ENCODE data around the gene KCNQ1OT1.

KCNQ1OT1 gene

DNA sequence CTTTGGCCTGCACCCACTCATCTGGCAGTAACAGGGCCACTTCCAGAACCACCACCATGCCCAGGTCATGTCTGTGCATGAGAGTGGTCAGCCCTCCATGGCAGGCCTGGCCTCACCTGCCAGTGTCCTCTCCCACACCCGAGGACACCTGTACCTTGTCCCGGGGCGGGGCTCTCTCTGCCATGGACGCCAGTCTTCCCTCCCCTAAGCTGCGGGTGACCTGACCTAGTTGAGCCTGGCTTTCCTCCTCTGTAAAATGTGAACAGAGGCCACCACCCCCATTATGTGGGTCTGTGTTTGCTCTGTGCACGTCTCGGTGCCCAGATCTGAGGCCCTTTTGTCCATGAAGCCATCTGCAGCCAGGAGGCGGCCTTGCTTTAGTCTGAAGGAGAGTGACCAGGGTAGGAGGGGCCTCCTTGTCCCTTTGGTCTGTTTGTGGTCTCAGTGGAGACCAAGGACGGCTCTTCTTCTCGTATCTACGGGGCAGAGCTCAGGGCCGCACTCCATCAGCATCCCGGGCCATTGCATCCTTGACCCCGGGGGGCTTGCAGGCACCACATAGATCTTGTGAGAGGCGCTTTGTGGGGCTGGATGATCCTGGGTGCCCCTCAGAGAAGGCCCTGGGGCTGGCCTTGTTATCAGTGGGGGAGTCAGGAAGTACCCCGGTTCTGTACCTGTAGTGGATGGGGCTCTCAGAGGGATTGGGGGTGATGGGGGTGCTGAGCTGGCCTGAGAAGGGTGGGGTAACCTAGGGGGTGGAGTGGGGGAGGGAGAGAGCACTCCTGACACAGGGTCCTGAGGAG, 133.4 kb downstream of the KCNQ1OT1 start:
- DNase-seq: no peak

DNA sequence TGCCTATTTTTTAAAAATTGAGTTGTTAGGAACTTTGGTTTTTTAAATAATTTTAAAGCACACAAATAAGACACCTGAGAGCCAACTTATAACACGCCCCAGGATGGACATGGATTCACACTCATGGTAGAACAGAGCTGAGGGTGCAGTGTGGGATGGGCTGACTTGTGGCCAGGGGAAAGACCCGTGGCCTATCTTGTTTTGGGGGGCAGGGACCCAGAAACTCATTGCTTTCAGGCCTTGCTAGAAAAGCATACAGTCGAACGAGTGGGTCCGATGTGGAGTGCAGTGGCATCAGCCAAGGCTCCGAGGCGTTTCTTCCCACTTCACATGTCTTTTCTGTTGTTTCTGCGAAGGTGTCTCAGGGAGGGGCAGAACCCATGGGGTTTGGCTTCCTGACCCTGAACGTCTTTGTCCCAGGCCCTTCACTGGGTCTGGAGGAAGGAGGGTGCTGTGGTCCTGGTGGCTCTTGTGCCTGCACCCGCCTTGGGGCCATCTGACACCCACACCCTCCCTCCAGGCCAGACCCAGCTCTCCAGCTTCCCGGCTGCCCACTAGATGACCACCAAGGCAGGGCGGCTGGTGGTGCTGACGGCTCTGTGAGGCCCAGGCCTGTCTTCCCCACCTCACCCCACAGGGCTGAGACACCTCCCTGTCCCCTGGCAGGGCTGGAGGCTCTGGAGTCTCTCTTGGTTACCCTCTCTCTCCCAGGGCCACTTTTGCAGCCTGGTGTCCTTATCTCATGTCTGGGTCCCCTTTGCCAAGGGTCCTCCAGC, 134.2 kb downstream of the KCNQ1OT1 start:
- DNase-seq: no peak

DNA sequence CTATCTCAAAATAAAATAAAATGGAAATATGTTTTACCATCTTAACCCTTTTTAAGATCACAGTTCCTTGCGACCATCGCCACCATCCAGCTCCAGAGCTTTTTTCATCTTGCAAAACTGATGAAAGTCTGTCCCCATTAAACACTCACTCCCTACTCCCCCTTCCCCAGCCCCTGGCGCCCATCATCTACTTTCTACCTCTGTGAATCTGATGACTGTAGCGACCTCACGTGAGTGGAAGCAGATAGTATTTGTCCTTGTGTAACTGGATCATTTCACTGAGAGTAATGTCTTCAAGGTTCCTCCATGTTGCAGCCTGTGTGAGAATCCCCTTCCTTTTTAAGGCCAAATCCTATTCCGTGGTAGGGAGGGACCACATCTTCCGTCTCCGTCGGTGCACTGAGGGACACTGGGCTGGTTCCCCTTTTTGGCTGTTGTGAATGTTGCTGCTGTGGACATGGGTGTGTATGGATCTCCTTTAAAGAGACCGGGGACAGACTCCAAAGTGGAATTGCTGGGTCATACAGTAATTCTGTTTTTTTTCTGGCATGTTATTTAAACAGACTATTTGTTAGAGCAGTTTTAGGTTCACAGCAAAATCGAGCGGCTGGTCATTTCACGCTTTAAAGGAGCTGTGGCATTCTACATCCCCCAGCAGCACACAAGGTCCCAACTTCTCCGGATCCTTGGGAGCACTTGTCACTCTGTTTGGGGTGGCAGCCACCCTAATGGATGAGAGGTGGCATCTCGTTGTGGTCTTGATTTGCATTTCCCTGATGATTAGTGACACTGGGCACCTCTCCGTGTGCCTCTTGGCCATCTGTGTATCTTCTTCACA, 135.0 kb downstream of the KCNQ1OT1 start:
- no peak for DNase-seq

DNA sequence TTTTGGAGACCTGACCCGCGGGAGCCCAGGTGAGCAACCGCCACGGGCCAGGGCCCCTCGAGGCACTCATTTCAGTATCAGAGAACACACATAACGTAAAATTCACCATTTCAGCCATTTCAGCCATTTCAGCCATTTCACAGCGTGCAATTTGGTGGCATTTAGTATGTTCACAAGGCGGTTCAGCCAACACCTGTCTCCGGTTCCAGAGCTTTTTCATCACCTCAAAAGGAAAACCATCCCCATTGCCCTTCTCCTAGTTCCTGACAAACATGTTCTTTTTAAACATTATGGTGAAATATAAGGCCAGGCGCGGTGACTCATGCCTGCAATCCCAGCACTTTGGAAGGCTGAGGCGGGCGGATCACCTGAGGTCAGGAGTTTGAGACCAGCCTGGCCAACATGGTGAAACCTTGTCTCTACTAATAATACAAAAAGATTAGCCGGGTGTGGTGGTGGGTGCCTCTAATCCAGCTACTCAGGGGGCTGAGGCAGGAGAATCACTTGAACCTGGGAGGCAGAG, 135.7 kb downstream of the KCNQ1OT1 start:
- DNase-seq: no peak

DNA sequence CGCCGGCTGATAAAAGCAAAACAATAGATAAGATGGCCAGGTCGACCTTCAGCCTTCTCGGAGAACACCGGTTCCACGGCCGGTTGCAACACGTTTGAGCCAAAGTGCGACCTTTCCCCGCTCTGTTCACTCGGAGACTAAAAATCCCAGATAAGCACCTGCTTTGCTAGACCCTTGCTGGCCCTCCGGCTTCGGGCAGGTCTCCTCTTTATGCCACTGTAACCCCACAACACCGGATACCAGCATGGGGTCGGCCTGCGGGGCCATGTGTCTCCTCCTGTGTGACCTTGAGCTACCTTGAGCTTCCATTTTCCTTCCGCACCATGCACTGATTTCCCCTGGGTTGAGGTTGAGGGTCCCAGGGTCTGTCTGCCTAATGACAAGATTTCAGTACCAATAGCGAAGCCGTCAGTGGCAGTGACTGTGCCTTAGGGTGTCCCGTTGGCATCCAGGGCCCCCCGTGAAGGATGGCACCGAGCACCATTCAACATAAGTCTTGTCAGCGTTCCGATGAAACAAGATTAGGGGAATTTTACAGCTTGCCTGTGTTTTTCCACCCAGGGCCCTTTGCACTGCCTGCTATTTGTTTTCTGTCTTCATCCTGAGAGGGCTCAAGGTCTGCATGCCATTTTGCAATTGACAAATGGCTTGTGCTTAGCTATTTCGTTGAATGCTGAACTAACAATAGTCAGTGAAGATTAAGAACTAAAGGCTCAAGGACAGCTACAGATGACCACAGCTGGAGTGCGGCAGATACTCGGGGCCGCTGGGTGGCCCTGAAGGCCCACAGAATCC, 136.4 kb downstream of the KCNQ1OT1 start:
- no peak for DNase-seq

DNA sequence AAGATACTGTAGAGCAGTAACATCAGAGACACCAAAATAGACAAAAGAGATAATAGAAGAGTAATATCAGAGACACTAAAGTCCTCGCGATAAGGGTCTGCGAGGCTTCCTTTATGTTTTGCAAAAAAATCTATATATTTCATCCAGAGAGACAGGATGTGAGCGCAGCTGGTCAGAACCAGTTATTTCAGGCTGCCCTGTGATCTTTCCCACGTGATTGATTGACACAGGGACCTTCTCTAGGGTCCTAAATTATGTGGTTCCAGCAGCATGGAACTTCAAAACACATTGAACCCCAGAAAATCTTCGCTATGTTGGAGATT, 136.9 kb downstream of the KCNQ1OT1 start:
- no peak for DNase-seq

DNA sequence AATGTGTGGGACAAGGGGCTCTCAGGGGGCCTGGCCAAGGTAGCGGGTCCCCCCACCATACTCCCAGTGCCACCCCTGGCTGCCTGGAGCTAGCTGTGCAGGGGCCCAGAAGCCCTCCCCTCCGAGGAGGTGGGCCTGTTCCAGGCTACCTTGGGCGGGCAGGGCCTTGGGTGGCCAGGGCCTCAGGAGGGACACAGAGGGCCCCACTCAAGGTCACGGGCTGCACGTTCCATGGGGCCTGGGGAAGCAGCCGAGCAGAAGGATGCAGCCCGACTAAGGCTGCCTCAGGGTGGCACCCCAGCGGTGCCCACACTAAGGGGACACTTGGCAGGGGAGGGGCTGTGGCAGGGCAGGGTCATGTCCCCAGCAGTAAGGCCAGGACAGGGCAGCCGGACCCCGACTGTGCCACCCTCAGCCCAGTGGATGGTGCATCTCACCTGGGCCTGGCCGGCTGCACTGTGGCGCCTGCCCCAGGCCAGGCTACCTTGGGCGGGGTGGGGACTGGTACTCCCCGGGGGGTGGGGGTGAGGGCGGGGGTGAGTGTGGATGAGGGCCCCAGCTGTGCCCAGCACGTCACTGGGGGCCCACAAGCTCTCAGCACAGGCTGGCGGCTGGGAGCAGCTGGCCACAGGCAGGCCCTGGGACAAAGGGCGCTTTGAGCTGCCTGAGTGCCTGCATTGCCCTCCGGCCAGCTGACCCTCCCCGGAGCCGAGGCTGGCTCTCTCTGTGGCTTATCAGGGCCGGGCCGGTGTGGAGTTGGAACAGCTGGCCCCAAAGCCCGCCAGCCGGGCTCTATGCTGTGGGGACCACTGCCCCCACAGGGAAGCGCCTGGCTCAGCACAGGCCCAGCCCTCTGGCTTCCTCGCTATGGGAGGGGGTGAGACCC, 137.9 kb downstream of the KCNQ1OT1 start:
- DNase-seq: no peak

DNA sequence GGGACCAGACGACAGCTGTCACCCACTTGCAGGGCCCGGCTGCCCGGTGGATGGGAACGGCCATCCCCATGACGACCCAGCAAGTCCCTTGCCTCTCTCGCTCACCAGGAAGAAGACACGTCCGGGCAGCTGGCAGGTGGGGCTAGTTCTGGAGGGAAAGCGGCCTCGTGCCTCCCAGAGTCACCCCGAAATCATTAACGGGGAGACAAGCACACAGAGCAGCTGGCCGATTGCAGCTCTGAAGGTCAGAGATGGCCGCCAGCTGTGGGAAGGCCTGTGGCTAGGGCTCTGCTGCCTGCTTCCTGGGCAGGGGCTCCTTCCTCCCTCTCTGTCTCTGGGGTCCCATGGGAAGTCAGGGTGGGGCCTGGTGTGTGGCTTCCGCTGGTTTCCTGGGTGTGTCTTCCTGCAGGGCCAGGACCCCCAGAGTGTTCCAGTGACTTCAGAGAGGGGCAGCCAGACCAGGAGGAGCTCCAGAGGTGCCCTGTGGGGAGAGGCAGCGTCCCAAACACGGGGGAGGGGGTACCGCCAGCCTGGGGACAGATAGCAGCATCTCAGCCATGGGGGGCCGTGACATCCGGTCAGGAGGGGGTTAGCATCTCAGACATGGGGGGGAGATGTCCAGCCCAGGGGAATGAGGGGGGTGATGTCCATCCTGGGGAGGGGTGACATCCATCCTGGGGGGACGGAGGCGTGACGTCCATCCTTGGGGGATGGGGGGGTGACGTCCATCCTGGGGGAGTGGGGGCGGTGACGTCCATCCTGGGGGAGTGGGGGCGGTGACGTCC, 140.1 kb downstream of the KCNQ1OT1 start:
- no peak for DNase-seq

DNA sequence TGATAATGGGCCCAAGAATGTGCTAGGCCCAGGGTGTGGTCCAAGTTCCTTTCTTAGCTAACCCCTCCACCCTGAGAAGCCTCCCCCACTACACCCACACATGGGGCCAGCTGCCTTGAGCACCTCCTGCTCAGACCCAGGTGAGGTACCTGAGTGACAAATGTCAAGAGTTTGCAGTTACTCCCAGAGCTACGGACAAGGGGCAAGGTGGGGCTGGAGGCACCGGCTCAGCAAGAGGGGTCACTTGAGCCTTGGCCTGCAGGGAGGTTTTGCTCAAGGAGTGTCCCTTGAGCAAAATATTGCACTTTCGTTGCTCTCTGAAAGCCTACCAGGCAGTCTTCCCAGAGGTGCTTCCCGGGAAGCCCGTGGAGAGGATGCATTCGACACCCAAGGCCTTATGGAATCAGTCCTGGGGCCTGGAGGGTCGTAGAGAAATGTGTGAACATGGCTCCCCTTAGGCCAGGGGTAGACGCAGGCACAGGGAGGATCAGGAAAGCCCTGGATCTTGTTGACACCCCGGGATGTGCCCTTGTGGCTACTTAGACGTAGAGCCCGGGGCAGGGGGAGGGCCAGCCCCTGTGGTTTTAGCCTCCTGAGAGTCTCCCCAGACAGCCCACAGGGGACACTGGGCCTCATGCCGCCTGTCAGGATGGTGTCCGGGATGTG, 140.8 kb downstream of the KCNQ1OT1 start:
- DNase-seq: no peak

DNA sequence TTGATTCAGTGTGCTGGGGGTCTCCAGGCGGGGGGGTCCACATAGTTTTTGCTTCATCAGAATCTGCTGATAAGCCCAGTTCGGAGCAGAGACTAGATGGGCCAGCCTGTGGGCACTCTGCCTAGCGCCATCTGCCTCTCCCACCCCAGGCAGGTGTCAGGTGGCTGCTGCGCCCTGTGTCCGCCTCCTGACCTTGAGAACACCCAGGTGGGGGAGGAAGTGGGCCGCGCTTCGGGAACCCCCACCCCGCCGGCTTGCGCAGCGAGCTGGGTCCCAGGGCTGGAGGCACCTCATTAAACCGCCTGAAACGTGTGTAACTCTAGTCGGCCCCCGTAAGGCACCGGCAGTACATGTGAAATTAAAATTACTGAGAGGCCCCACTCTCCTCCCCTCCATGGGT, 141.4 kb downstream of the KCNQ1OT1 start:
- DNase-seq: no peak
